Effector memory CD4-positive, alpha-beta T cell (primary cell): ENCODE measurements around the gene SPACA4.

Source experiments
- DNase-seq, 3 donors: peaks; one replicate each; pipeline ENCODE4 v3.0.0-alpha.2; 2020
- H3K27ac ChIP-seq: 2 replicates; pipeline ENCODE4 v1.7.0; 2013; ENCODE audit warnings: mild to moderate bottlenecking, low read length, moderate library complexity; ENCODE audit not compliant: insufficient read depth, poor library complexity, severe bottlenecking
- H3K27me3 ChIP-seq: replicated peaks from 2 replicates; pipeline ENCODE4 v1.7.0; 2013; ENCODE audit warnings: mild to moderate bottlenecking, low read length; ENCODE audit not compliant: insufficient read depth, control insufficient read depth, poor library complexity, severe bottlenecking
- H3K36me3 ChIP-seq: 2 replicates; pipeline ENCODE4 v1.7.0; 2013; ENCODE audit warnings: mild to moderate bottlenecking, low read length, moderate library complexity; ENCODE audit not compliant: control insufficient read depth, insufficient read depth
- H3K4me1 ChIP-seq: 2 replicates; pipeline ENCODE4 v1.7.0; 2013; ENCODE audit warnings: low read length, mild to moderate bottlenecking; ENCODE audit not compliant: control insufficient read depth, insufficient read depth, poor library complexity, severe bottlenecking
- H3K4me3 ChIP-seq: 2 replicates; pipeline ENCODE4 v1.7.0; 2013; ENCODE audit warnings: low read length, low read depth, mild to moderate bottlenecking; ENCODE audit not compliant: insufficient read depth, poor library complexity, severe bottlenecking
- H3K9me3 ChIP-seq: 2 replicates; pipeline ENCODE4 v1.7.0; 2013; ENCODE audit warnings: mild to moderate bottlenecking, low read length, moderate library complexity; ENCODE audit not compliant: control insufficient read depth

SPACA4 gene

GRCh38 chr19:48648134-48648533 lies 41.6 kb downstream of the SPACA4 start:
- Histone ChIP-seq H3K4me1 (peaks cover 26% of the 10 kb centered on the region), H3K36me3 (no peaks in the 10 kb centered on the region), H3K9me3 (no peaks in the 10 kb centered on the region), H3K4me3 (no peak overlapping the region), H3K27ac (no peak overlapping the region), H3K27me3 (no peaks in the 10 kb centered on the region)
- no peak for DNase-seq

DNA sequence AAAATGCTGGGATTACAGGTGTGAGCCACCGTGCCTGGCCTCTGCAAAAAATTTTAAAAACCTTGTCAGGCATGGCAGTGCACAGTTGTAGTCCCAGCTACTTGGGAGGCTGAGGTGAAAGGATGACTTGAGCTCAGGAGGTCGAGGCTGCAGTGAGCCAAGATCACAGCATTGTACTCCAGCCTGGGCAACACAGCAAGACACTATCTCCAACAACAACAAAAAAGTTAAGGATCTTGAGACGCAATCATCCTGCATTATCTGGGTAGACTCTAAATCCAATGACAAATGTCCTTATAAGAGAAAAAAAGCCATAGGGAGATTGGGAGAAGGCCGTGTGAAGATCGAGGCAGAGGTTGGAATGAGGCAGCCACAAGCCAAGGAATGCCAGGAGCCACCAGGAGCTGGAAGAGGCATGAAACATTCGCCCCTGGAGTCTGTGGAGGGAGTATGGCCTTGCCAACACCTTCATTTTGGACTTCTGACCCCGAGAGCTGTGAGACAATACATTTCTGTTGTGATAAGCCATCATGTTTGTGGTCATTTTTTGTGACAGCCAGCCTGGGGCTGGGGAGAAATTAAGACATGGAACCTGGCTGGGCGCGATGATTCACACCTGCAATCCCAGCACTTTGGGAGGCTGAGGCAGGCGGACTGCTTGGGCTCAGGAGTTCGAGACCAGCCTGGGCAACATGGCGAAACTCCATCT lies 44.6 kb downstream of the SPACA4 start:
- H3K27me3 ChIP-seq, result no peaks in the 10 kb centered on the region
- H3K4me3 ChIP-seq, result no peak overlapping the region
- no peaks in the 10 kb centered on the region for H3K36me3 ChIP-seq
- no peak overlapping the region for H3K27ac ChIP-seq
- no peak for DNase-seq
- no peaks in the 10 kb centered on the region for H3K9me3 ChIP-seq
- peaks cover 9% of the 10 kb centered on the region for H3K4me1 ChIP-seq

DNA sequence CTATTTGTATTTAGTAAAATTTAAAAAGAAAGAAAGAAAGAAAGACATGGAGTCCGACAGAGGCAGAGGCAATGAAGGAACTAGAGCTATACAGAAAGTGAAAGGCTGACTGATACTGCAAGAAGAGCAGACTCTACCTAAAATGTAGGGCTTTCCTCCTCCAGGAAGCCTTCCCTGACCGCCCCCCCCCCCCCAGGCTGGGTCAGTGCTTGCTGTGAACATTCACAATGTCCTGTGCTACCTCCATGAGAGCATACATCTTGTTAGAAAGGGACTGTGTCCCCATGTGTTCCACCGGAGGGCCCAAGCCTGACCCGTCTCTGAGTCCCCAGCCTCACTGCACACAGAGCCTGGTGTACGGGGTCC lies 45.1 kb downstream of the SPACA4 start:
- Histone ChIP-seq H3K36me3 (no peaks in the 10 kb centered on the region), H3K4me3 (no peak overlapping the region), H3K27ac (no peak overlapping the region), H3K9me3 (no peaks in the 10 kb centered on the region), H3K4me1 (peaks cover 6% of the 10 kb centered on the region), H3K27me3 (no peaks in the 10 kb centered on the region)
- DNase-seq, result no peak

GRCh38 chr19:48654299-48655059 lies 47.9 kb downstream of the SPACA4 start:
- Histone ChIP-seq H3K9me3 (no peaks in the 10 kb centered on the region), H3K4me1 (no peaks in the 10 kb centered on the region), H3K27me3 (no peaks in the 10 kb centered on the region), H3K4me3 (no peak overlapping the region), H3K27ac (no peak overlapping the region), H3K36me3 (no peaks in the 10 kb centered on the region)
- DNase-seq, result no peak

- H3K36me3 ChIP-seq, result no peaks in the 10 kb centered on the region
- no peak overlapping the region for H3K4me3 ChIP-seq
- H3K27ac ChIP-seq, result no peak overlapping the region
- peaks cover 4% of the 10 kb centered on the region for H3K4me1 ChIP-seq
- H3K27me3 ChIP-seq, result no peaks in the 10 kb centered on the region
- H3K9me3 ChIP-seq, result no peaks in the 10 kb centered on the region
- DNase-seq, result no peak
Measured at GRCh38 chr19:48656840-48657474, 50.4 kb downstream of the SPACA4 start.
